Superior temporal gyrus (tissue), 1 donor: Measurements from ENCODE around the gene PRR15.
A peak's percentile ranks its signal among the peaks of the same experiment; 100 is the strongest.

Experiments used
- DNase-seq: peaks from one replicate; pipeline ENCODE4 v3.0.0-alpha.2; 2016; ENCODE audit errors: extremely low spot score

PRR15 gene

DNA sequence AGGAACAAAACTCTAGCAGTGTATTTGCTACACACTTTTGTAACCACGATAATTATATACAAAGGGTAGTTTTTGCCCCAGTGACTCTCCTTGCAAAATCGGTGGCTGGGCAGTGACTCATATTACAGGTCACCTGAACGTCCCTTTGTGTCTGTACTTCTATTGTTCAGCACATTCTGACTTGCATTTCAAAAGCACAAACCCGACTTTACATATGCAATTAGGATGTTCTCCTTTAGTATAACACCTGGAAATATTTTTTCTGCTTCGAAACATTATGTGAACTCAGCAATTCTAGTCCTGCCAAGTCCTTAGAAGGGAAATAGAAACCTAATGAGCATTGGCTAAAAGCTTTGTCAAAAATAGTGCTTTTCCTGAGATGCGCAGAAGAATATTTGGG is 6.0 kb downstream of the PRR15 start:
- DNase-seq, result no peak

DNA sequence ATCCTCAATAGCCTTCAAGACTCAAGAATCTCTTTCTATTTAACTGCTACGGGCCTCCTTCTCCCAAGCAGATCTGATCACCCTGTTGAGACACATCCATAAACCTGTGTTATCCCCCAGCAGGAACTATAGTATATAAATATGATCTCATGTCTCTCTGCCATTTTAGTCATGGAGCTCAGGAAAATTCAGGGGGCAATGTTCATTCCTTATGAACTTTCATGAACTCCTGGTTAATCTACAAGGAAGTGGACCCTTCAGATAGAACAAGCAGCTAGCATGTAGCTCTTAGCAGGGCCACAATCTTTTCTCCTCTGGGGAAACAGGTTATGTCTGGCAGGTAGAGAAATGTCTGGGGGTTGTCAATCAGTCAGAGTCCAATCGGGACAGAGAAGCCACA is 8.9 kb downstream of the PRR15 start:
- DNase-seq, result no peak

DNA sequence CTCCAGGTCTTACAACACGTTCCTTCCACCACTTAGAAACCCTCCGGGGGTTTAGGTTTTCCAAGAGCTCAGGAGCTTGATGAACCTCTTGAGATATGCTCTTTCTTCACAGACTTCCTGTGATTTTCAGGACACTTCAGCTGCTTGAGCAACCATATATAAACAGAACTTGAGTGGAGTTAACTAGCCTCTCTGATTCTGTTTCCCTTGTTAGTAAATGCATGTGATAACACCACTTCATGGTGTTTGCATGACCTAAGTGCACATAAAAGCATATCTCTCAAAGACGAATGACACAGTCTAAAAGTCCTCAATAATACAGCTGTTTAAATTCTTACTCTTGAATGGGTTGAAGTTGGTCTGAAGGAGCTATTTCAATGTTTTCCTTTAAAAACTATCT is 9.9 kb downstream of the PRR15 start:
- DNase-seq, result no peak

DNA sequence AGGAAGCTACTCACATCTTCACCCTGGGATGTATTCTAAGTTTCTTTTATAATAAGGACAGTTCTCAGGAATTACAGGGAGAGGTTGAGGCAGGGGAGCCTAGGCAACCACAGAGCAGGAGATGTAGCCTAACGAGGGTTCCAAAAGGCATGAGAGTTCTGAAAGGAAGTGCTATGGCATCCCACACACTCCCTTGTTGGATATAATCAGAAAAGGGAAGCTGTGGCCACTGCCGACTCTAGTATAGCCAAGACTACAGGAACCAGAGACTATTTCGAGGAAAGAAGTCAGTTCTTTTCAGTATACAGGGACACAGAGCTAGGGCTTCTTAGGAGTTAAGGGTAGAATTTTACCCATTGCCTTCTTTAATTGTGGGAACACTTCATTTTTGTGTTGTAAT is 11.0 kb downstream of the PRR15 start:
- DNase-seq, result no peak

DNA sequence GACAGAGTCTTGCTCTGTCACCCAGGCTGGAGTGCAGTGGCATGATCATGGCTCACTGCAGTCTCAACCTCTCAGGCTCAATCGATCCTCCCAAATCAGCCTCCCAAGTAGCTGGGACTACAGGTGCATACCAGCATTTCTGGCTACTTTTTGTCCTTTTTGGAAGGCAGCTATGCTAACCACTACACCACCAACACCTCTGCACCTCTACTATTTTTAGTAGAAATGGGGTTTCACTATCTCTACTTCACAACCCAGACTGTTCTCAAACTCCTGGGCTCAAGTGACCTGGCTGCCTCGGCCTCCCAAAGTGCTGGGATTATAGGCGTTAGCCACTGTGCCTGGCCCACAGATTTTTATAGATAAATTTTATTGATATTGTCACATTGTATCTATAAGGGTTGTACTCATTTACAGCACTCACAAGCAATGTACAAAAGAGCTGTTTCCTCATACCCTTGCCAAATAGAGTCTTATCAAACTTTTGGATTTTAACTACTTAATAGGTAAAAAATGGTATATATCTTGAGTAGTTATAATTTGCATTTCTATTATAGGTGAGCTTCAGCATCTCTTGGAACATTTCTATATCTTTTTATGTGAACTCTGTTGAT is 23.7 kb downstream of the PRR15 start:
- no peak for DNase-seq

DNA sequence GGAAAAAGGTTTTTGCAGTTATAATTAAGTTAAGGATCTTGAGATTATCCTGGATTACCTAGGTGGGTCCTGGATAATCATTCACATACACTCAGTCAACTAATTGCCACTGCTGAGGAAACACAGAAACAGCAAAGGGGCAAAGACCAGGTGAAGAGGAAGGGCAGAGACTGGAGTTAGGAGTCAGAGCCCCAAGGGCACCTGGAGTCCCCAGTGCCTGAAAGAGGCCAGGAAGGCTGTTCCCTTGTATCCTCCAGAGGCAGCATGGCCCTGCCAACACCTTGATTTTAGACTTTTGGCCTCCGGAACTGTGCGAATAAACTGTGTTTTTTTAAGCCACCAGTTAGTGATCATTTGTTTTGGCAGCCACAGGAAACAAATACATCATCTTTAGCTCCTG is 24.6 kb downstream of the PRR15 start:
- DNase-seq, result no peak

DNA sequence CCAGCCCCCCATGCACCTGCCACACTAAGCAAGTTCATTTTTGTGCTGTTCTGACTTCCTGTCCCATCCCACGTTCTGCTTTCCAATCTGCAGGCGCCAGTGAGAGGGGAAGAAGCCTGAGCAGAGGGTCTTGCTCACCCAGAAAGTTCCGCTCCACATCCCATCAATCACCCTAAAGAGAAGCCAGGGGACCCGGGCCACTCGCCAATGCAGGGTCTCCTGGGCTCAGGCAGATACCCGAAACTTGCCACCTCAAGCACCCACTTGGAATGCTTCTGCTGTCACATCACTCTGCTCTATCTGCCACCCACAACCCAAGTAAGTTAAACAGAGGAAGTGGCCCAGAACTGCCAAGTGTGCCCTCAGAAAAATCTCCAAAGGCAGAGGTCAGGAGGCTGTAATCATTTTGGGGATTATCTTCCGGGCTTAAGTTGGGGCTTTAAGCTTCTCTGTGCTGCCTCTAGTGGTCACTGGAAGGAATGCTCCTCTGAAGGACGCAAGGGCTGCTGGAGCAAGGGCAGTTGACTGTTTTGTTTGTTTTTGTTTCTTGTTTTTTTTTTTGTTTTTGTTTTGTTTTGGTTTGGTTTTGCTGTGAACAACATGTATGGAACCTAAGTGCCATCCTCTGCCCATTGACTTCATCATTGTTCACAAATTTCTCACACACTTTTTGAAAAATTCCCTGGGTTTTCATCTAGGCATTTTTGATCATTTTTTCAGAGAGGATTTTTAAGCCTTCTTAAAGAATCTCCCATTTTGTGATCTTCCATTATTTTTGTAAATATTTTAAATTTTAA is 25.5 kb downstream of the PRR15 start:
- peak; percentile 38 for DNase-seq

DNA sequence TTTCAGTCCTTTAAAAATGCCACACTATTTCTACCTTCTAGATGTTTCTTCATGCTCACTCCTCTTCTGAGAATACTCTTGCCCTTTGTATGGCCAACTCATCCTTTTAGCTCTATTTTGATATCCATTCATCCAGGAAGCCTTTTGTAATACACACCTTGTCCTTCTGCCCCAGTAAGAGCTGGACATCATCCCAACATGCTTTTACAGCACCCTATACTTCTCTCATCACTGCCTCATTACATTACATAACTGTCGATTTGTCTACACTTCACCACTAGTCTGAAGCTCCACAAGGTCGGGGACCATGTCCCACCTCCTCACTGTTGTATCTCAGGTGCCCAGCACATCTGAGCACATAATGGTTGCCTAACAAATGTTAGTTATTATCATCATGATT is 29.2 kb downstream of the PRR15 start:
- no peak for DNase-seq

DNA sequence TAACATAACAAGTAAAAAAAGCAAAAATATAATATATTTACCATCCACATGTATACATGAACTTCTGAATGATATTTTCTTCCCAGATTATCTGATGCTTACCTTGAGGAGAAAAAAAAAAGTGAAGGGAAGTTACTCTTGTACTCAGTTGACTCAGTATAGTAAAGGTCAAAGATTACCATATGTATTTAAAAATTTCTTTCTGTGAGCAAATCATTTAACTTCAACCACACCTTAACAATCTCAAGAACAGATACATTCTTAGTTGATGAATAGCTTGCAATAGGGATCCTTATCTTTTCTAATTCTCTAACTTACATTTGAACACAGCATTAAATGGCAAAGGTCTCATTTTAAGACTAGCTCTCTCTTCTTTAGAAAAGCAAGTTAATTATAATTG is 29.8 kb downstream of the PRR15 start:
- no peak for DNase-seq

DNA sequence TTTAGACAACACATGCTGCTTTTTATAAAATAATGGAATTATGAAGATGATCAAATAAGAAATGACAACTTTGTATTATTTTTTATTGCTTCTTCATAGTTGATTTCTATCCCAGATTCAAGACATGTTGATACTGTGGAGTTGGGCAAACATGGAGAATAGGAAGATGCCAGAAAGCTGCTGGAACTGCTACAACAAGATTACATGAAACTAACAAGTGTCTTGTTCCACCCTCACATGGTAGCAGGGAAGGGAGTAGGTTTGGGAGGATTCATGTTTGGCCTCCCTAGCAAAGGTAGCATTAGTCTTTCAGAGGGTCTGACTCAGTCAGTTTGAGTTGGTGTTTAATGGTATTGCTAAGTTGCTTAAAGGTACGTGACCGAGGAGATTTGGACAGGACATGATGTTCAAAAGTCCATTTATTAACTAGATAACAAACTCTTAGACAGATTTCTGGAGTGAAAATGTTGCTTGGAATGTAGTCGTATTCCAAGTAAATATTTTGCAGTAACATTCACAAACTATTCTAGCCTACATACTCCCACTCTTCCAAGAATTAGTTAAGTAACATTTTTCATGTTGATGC is 33.1 kb downstream of the PRR15 start:
- DNase-seq, result no peak

DNA sequence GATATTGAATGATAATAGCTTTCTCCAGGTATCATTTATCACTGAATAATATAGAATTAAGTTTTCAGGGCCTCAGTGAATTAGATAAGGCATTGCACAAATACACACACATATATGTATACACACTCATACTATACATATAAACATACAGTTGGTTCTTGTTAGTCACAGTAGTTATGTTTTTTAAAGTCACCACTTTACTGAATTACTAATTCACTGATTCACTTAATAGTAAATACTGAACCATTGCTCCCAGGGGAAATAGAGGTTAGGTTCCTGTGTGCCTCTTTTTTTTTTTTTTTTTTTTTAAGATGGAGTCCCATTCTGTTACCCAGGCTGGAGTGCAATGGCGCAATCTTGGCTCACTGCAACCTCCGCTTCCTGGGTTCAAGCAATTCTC is 33.6 kb downstream of the PRR15 start:
- DNase-seq, result no peak

DNA sequence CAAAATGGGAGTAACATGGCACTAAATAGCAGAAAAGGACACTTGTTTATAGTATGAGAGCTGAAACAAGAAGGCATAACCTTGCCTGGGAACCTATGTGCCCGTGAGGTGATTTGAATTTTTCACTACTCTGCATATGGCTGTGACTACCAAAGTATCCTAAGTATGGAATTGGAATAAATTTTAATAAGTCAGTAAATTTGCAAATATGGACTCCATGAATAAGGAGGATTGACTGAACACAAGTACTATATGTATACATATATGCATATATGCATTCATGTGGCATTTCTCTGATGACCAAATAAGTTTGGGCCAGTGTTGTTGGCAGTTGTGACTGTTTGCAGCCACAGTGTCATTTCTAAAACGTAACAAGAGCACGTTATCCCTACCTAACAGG is 34.5 kb downstream of the PRR15 start:
- DNase-seq, result no peak

DNA sequence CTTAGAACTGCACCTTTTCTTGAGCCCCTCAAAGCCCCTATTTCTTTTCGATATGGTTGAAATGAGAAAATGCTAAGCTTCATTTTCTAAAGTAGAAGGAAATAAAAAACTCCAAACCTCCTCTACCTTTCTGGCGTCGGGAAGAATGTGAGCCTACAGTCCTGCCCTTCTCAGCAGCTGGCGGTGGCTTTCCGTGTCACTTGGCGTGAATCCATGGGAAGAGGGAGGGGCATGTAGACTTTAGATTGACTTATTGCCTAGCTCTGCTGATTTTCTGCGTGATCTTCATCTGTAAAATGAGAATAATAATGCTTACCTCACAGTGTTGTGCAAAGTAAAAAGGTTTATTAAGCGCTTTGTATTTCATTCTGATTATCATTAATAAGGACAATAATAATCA is 35.0 kb downstream of the PRR15 start:
- no peak for DNase-seq

DNA sequence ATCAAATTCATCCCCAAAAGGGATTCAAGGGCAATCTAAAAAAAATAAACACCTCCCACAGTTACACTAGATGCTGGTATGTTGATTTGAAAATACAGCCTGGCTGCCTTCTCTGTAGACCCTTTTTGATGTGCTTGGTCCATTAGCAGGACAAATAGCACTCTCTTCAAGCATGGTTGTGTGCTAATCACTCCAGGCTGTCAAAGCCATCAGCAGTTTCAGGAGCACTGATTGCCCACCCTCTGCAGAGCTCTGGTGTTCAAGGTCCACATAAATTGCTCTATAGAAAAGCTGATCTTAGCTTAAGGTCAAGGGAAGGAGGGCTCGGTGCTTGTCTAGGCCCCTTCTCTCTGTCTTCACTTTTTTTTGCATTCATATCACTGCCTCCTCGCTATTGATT is 35.4 kb downstream of the PRR15 start:
- no peak for DNase-seq

DNA sequence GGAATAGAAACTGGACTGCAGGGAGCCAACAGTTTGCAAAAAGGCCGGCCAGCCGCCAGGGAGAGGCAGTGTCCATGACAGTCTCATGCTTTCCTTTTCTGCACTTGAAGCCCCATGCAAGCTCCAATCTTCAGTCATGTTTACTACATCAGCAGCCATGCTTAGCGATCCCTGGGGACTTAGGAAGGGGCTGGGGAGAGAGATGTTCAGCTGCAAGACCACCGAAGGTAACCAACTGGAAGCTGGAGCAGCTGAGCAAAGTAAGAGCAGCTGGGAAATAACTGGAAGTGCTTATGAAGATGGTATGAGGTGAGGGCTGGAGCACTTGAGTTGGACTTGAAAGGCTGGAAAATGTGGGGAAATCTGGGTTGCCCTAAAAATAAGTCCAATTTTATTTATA is 37.0 kb downstream of the PRR15 start:
- DNase-seq, result no peak

DNA sequence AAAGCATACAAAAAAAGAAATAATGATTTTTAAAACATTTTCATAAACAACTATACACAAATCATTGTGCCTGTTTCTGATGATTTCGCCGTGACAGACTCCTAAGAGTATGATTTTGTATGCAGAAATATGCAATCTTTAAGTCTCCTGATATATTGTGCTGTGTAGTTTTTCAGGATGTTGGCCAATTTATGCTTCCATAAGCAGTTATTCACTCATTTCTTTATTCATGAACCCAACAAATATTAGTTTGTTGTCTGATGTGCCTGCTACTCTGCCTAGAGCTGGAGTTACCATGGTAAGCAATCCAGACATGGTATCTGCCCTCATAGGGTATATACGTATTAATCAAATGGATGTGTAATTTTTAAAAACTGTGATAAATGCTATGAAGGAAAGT is 40.4 kb downstream of the PRR15 start:
- no peak for DNase-seq

DNA sequence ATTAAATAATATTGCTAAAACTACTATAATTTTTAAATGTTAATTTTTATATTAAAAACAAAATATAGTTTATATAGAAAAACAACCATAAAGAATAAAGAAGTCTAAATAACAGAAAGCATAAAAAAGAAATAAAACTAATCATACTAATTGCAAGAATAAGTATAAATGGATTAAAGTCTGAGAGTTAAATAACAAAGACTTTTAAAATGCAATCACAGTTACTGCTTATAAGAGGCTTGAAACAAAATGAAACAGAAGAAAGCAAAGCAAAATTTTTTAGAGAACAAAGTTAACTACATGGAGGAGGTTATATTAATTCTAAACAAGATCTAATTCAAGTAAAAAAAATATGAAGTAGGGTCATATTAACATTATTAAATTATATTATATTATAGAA is 41.1 kb downstream of the PRR15 start:
- no peak for DNase-seq

DNA sequence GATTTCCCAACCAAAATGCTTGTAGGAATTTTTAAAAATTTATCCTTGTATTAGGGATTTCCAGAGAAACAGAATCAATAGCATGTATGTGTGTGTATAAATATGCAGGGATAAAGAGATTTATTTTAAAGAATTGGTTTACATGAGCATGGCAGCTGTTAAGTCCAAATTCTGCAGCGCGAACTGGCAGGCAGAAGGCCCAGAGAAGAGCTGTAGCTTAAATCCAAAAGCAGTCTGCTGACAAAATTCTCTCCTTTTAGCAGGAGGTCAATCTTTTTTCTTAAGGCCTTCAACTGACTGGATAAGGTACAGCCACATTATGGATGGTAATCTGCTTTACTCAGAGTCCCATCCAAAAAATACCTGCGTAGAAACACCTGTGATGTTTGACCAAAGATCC is 42.0 kb downstream of the PRR15 start:
- DNase-seq, result no peak

DNA sequence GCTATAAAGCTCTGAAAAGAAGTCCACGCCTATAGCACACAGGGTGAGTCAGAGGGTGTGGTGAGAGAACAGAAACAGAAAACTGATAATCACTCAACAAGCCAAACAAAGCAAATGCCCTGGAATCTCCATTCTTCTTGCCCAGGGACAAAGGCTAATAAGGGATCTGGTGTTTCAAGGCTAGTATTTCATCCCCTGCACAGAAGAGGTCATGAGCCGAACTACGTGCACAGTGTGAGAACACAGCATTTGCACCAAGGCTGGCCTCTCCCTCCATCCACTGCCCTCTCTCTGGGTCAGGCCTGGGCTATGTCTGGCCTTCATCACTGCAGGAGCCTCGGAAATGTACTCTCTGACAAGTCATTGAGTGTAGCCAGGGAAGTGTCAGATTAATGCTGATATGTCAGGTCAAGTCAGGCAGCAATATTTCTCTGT is 42.7 kb downstream of the PRR15 start:
- DNase-seq, result no peak

DNA sequence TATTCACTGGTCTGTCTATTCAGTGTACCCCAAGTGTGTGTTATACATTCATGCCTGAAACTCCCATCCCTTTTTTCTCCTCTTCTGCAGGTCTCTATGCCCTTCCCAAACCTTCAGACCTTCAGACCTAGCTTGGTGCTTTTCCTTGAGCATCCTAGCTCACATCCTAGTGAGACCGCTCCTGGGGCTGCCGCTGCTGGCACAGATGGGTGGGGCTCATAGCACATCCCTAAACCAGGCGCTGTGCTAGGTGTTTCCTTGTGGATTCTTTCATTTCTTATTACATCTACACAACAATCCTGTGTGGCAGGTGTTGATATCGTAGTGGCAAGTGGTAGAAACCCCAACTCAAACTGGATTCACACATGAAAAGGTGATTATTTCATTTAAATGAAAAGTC is 43.2 kb downstream of the PRR15 start:
- DNase-seq, result no peak

DNA sequence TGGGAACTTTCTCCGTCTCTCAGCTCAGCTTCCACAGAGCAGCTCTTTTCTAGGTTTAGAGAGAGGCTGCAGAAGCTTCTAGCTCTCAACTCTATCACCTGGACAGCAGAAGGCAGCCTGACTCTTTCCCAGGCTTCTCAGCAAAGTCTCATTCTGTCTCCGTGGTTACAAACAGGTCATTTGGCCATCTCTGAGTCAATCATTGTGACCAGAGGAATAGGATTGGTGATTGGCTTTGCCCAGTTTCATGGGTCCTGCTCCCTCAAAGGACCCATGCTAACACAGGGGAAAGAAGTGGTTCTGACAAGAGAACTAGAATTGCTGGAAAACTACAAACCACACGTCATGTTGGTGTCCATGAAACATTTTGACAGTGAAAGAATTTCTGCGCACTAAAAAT is 43.6 kb downstream of the PRR15 start:
- no peak for DNase-seq

DNA sequence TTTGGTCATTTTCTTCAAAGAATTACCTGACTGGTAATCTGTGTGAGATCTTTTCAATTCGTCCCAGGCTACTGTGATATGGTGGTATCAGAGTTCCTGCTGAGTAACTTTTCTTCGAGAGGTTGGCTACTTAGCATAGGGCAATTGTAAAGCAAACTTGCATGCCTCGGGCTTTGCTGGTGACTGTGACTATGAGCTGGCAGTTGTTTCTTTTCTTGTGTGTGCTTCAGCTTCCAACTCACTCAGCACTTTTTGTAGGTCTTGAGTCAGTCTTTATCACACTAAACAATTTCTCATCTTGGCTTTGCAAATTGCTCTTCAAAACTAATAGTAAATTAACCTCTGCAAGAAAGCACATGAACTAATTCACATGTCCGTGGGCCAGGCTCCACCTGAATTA is 44.3 kb downstream of the PRR15 start:
- DNase-seq, result no peak
